Trophoblast cell (in vitro differentiated cells and primary cell): ENCODE data around the gene HAL.
A peak's percentile ranks its signal among the peaks of the same experiment; 100 is the strongest.

Experiments used
- DNase-seq, 2 donors: peaks; one replicate each; pipeline ENCODE4 v3.0.0-alpha.2; 2016
- H2AFZ ChIP-seq: 2 replicates; pipeline ENCODE4 v1.6.1; 2013; ENCODE audit warnings: low read length, moderate library complexity, mild to moderate bottlenecking; ENCODE audit not compliant: insufficient read depth, poor library complexity
- H2AK5ac ChIP-seq: 2 replicates; pipeline ENCODE4 v1.6.1; 2013; ENCODE audit warnings: mild to moderate bottlenecking, low read length
- H2BK120ac ChIP-seq: 2 replicates; pipeline ENCODE4 v1.6.1; 2013; ENCODE audit warnings: low read length, mild to moderate bottlenecking, moderate library complexity; ENCODE audit not compliant: insufficient read depth, poor library complexity
- H2BK12ac ChIP-seq: 2 replicates; pipeline ENCODE4 v1.6.1; 2013; ENCODE audit warnings: mild to moderate bottlenecking, low read length, moderate library complexity
- H2BK5ac ChIP-seq: 2 replicates; pipeline ENCODE4 v1.6.1; 2013; ENCODE audit warnings: low read length, low read depth, moderate library complexity, mild to moderate bottlenecking; ENCODE audit not compliant: poor library complexity
- H3K14ac ChIP-seq: 2 replicates; pipeline ENCODE4 v1.6.1; 2013; ENCODE audit warnings: mild to moderate bottlenecking, low read length
- H3K18ac ChIP-seq: 2 replicates; pipeline ENCODE4 v1.6.1; 2013; ENCODE audit warnings: mild to moderate bottlenecking, low read length
- H3K23ac ChIP-seq: 2 replicates; pipeline ENCODE4 v1.6.1; 2013; ENCODE audit warnings: low read length
- H3K27ac ChIP-seq: 2 replicates; pipeline ENCODE4 v1.5.1; 2013; ENCODE audit warnings: low read depth, mild to moderate bottlenecking, inconsistent platforms, low read length, moderate library complexity
- H3K27me3 ChIP-seq: 2 replicates; pipeline ENCODE4 v1.6.1; 2013; ENCODE audit warnings: inconsistent platforms, mild to moderate bottlenecking, low read length, moderate library complexity; ENCODE audit not compliant: insufficient read depth
- H3K36me3 ChIP-seq, 2 experiments: 1 replicate in 1 of 2; 2 replicates in 1 of 2; pipeline ENCODE4 v1.6.1; 2013; ENCODE audit warnings: low read length in 2 of 2, mild to moderate bottlenecking in 2 of 2, moderate library complexity in 1 of 2; ENCODE audit not compliant: insufficient read depth in 2 of 2, control insufficient read depth in 1 of 2
- H3K4ac ChIP-seq: 2 replicates; pipeline ENCODE4 v1.6.1; 2013; ENCODE audit warnings: low read depth, mild to moderate bottlenecking, low read length, moderate library complexity
- H3K4me1 ChIP-seq, 2 experiments: 1 replicate in 1 of 2; 2 replicates in 1 of 2; pipeline ENCODE4 v1.6.1; 2013; ENCODE audit warnings: low read length in 2 of 2, mild to moderate bottlenecking in 2 of 2, moderate library complexity in 1 of 2; ENCODE audit not compliant: insufficient read depth in 2 of 2, control insufficient read depth in 1 of 2
- H3K4me2 ChIP-seq: 2 replicates; pipeline ENCODE4 v1.6.1; 2013; ENCODE audit warnings: inconsistent platforms, mild to moderate bottlenecking, low read length, moderate library complexity
- H3K4me3 ChIP-seq: 2 replicates; pipeline ENCODE4 v1.5.1; 2013; ENCODE audit warnings: mild to moderate bottlenecking, low read depth, low read length, inconsistent platforms
- H3K79me1 ChIP-seq: one replicate; pipeline ENCODE4 v1.6.1; 2013; ENCODE audit warnings: low read length
- H3K79me2 ChIP-seq: 2 replicates; pipeline ENCODE4 v1.6.1; 2013; ENCODE audit warnings: low read length, mild to moderate bottlenecking; ENCODE audit not compliant: control insufficient read depth, insufficient read depth, poor library complexity
- H3K9ac ChIP-seq: 2 replicates; pipeline ENCODE4 v1.6.1; 2013; ENCODE audit warnings: mild to moderate bottlenecking, low read length
- H3K9me3 ChIP-seq: 2 replicates; pipeline ENCODE4 v1.6.1; 2013; ENCODE audit warnings: low read depth, mild to moderate bottlenecking, control low read depth, inconsistent platforms, low read length; ENCODE audit not compliant: insufficient read depth
- H4K12ac ChIP-seq: 2 replicates; pipeline ENCODE4 v1.6.1; 2013; ENCODE audit warnings: low read depth, mild to moderate bottlenecking, low read length, moderate library complexity
- H4K8ac ChIP-seq: 2 replicates; pipeline ENCODE4 v1.6.1; 2013; ENCODE audit warnings: low read depth, mild to moderate bottlenecking, low read length, moderate library complexity
- H4K91ac ChIP-seq: one replicate; pipeline ENCODE4 v1.6.1; 2013; ENCODE audit warnings: low read depth, mild to moderate bottlenecking, low read length, moderate library complexity
- WGBS: extraction: QIAGEN DNeasy Blood & Tissue Kit; methylation state at CpG from one replicate; pipeline ENCODE4 v1.1.7; 2013; ENCODE audit warnings: missing lambda C conversion rate; ENCODE audit not compliant: insufficient read length, insufficient coverage; ENCODE audit errors: extremely low coverage; 5-methylcytosine and 5-hydroxymethylcytosine counted together

HAL gene

DNA sequence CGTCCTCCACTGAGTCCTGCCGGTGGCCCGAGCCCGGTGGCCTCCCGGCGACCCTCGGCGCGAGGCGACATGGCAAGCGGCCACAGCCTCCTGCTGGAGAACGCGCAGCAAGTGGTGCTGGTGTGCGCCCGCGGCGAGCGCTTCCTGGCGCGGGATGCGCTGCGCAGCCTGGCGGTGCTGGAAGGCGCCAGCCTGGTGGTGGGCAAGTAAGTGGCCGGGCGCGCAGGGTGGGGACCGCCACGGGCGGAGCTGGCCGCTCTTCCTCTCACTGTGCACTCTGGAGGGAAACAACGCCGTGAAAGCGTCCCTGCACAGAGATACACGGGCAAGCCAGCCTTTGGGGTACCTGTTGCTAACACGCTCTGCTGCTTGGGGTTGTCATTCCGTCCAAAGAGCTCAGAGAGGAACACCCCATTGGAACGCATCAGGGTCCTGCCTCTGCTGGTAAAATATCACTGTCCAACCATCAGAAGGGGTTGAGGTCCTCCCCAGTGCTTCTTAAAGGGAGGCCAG is 52.8 kb downstream of the HAL start, which contains the start of gene AMDHD1:
Gene AMDHD1, plus strand, starts transcription at position 2 of the 513 bp plus-strand sequence. Its CDS starts 68 bp downstream, at position 70.
- Histone ChIP-seq H3K4me1 (peaks cover 3% of the 10 kb centered on the region in 2 experiments), H2BK120ac (no peak within 1 kb of the TSS), H2BK12ac (no peak within 1 kb of the TSS), H3K23ac (no peak within 1 kb of the TSS), H4K91ac (no peak within 1 kb of the TSS), H3K9me3 (no peaks in the 10 kb centered on the region), H3K36me3 (no peaks in the 10 kb centered on the region), H3K14ac (peak within 1 kb of the TSS; percentile 59), H3K18ac (no peak within 1 kb of the TSS), H2BK5ac (no peak within 1 kb of the TSS), H3K79me2 (no peaks in the 10 kb centered on the region), H3K79me1 (peaks cover 4% of the 10 kb centered on the region), H4K8ac (peak within 1 kb of the TSS; percentile 44), H3K27ac (no peak within 1 kb of the TSS), H3K4ac (no peak within 1 kb of the TSS), H2AK5ac (no peak within 1 kb of the TSS), H3K27me3 (peaks cover 4% of the 10 kb centered on the region), H4K12ac (peak within 1 kb of the TSS; percentile 11), H3K9ac (no peak within 1 kb of the TSS), H3K4me2 (peak within 1 kb of the TSS; percentile 84), H3K4me3 (peak within 1 kb of the TSS; percentile 72), H2AFZ (peak within 1 kb of the TSS; percentile 55)
- WGBS = no CpG with 5 or more reads among the region's 38 CpGs
- peak in 1 of 2 donors; percentile 37 for DNase-seq

DNA sequence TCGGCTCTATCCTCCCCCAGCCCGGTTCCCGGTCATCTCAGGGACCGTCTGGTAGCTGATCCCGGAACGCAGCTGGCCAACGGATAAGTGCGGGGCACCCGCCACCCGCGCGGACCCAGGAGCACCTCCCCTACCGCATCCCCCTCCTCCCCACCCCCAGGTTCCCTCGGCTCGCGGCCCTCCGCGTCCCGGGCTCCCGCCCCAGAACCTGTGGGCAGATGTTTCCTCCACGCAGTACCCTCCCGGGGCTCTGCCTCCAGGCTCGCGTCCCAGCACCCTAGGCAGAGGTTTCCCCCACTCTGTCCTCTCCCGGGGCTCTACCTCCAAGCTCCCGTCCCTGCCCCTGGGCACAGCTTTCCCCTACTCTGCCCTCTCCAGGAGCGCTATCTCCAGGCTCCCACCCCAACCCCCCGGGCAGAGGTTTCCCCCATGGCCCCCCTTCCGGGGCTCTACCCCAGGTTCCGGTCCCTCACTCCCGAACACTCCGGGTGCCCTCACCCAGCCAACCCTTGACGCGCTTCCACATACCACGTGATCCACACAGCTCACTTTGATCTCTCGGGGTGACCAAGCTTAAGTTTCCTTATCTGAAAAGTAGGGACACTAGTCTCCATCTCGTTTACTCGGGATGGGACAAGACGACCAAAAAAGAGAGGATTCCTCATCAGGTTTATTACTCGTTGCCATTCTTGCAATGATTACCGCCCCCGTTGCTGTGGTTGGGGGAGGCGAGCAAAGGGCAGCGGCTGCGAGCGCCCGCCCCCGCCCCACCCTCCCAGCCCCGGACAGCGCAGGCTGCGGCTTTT is 53.4 kb downstream of the HAL start, which contains the start of gene CCDC38:
Gene CCDC38, minus strand, starts transcription at position 91 of the 806 bp plus-strand sequence. CDS start 6,105 bp downstream, outside the sequence.
- Histone ChIP-seq H3K4me2 (peak within 1 kb of the TSS; percentile 84), H3K9me3 (no peaks in the 10 kb centered on the region), H3K4me1 (peaks cover 3% of the 10 kb centered on the region in 2 experiments), H3K4me3 (peak within 1 kb of the TSS; percentile 72), H3K36me3 (no peaks in the 10 kb centered on the region), H4K8ac (peak within 1 kb of the TSS; percentile 44), H3K4ac (no peak within 1 kb of the TSS), H2BK120ac (no peak within 1 kb of the TSS), H3K27ac (no peak within 1 kb of the TSS), H3K9ac (no peak within 1 kb of the TSS), H3K79me2 (no peaks in the 10 kb centered on the region), H2AK5ac (no peak within 1 kb of the TSS), H3K18ac (no peak within 1 kb of the TSS), H2BK12ac (no peak within 1 kb of the TSS), H2AFZ (peak within 1 kb of the TSS; percentile 55), H3K23ac (no peak within 1 kb of the TSS), H3K27me3 (peaks cover 4% of the 10 kb centered on the region), H3K79me1 (peaks cover 4% of the 10 kb centered on the region), H4K12ac (peak within 1 kb of the TSS; percentile 11), H2BK5ac (no peak within 1 kb of the TSS), H3K14ac (peak within 1 kb of the TSS; percentile 59), H4K91ac (no peak within 1 kb of the TSS)
- DNase-seq = peak in 1 of 2 donors; percentile 16
- no CpG with 5 or more reads among the region's 51 CpGs for WGBS

DNA sequence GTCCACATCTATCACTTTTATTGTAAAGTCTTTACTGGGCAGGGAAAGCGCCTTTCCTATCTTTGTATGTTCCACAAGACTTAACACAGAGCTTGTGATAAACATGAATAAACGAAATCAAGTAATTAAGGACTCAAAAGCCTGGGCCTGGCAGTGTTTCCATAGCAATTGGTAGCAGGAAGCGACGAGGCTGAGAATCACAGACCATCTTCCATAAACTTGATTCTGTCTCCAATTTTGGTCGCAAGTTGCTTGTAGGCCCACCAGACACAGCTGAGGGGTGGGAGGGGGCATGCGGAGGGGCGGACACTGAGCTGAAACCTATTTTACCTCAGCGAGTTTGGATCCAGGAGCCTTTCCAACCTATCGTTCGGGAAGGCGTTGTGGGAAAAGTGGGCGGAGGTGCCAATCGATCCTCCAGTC is 54.0 kb downstream of the HAL start:
- Histone ChIP-seq H2AK5ac (no peak overlapping the region), H3K4me2 (peak overlapping the region; percentile 84), H3K23ac (no peak overlapping the region), H2AFZ (peak overlapping the region; percentile 38), H3K4me1 (peaks cover 3% of the 10 kb centered on the region in 2 experiments), H4K8ac (peak overlapping the region; percentile 44), H3K9me3 (no peaks in the 10 kb centered on the region), H3K79me1 (peaks cover 4% of the 10 kb centered on the region), H3K27me3 (peaks cover 4% of the 10 kb centered on the region), H2BK12ac (no peak overlapping the region), H3K27ac (no peak overlapping the region), H2BK120ac (no peak overlapping the region), H4K12ac (no peak overlapping the region), H3K36me3 (no peaks in the 10 kb centered on the region), H3K4me3 (peak overlapping the region; percentile 72), H3K4ac (no peak overlapping the region), H2BK5ac (no peak overlapping the region), H3K9ac (no peak overlapping the region), H3K18ac (no peak overlapping the region), H4K91ac (no peak overlapping the region), H3K79me2 (no peaks in the 10 kb centered on the region), H3K14ac (no peak overlapping the region)
- no CpG with 5 or more reads among the region's 13 CpGs for WGBS
- no peak for DNase-seq

DNA sequence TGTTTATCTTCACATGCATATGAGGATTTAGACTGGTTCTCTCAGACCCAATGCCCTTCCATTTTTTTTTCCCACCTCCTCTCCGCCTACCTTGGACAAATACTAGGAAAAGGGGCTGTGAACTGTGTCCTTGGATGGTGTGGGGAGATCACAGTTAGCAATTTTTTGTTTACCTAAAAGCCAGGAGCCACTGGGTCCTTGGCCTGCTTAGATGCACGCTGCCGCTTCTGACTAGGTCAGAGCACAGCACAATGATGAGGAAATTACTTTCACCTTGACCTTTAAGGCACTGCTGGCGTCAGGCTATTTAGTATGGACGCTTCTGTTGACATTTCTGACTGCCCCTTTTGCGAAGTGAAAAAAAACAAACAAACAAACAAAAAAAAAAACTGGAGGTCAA is 55.6 kb downstream of the HAL start:
- WGBS = no CpG with 5 or more reads among the region's 6 CpGs
- H3K4me1 ChIP-seq = peaks cover 3% of the 10 kb centered on the region in 2 experiments
- no peak overlapping the region for H2BK120ac ChIP-seq
- no peak overlapping the region for H3K9ac ChIP-seq
- no peak overlapping the region for H4K8ac ChIP-seq
- H3K79me1 ChIP-seq = peaks cover 4% of the 10 kb centered on the region
- no peak overlapping the region for H4K91ac ChIP-seq
- no peak overlapping the region for H3K4me2 ChIP-seq
- no peak overlapping the region for H3K27ac ChIP-seq
- H3K27me3 ChIP-seq = peaks cover 4% of the 10 kb centered on the region
- no peak overlapping the region for H3K23ac ChIP-seq
- H3K79me2 ChIP-seq = no peaks in the 10 kb centered on the region
- H3K36me3 ChIP-seq = no peaks in the 10 kb centered on the region
- no peak overlapping the region for H3K4me3 ChIP-seq
- no peak overlapping the region for H3K14ac ChIP-seq
- H4K12ac ChIP-seq = no peak overlapping the region
- H3K18ac ChIP-seq = no peak overlapping the region
- no peak overlapping the region for H2AK5ac ChIP-seq
- H2BK5ac ChIP-seq = no peak overlapping the region
- H3K4ac ChIP-seq = no peak overlapping the region
- H2BK12ac ChIP-seq = no peak overlapping the region
- H3K9me3 ChIP-seq = no peaks in the 10 kb centered on the region
- DNase-seq = no peak
- no peak overlapping the region for H2AFZ ChIP-seq
